COLO668 (cell line): ENCODE data around the gene OSBPL2.

Source experiments
- DNase-seq: peaks from one replicate; lab custom pipeline; 2025; ENCODE audit not compliant: unreplicated experiment; lab: John Stamatoyannopoulos, UW

Gene OSBPL2

DNA sequence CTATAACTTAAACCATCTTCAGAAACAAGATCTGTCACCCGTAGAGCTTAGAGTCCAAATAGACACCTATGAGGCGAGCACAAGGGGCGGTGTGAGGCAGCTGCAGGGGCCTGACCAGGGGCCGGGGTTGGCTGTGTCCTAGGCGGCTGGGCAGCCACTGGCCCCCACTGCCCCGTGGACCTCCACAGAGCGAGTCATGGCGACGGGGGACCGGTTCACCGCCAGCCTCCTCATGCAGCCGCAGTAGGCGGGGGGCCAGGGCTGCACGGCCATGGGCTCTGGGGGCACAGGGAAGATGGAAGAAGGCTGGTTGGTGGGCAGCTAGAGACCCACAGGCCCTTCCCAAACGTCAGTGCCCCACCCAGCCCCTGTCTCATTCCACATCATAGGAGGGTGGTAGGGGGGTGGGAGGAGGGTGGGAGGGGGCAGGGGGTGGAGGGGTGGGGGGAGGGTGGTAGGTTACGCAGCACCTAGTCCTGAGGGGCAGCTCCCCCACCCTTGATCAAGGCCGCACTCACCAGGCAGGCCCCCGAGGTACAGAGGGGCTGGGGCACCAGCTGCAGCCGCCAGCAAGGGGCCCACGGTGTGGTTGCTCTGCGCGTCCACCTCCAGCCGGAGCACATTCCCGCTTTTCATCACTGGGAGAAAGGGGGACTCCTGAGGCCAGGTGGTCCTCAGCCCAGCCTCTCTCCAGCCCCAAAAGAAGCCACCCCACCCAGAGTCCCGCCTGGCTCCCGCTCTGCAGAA, 71.0 kb downstream of the OSBPL2 start:
- DNase-seq: no peak

DNA sequence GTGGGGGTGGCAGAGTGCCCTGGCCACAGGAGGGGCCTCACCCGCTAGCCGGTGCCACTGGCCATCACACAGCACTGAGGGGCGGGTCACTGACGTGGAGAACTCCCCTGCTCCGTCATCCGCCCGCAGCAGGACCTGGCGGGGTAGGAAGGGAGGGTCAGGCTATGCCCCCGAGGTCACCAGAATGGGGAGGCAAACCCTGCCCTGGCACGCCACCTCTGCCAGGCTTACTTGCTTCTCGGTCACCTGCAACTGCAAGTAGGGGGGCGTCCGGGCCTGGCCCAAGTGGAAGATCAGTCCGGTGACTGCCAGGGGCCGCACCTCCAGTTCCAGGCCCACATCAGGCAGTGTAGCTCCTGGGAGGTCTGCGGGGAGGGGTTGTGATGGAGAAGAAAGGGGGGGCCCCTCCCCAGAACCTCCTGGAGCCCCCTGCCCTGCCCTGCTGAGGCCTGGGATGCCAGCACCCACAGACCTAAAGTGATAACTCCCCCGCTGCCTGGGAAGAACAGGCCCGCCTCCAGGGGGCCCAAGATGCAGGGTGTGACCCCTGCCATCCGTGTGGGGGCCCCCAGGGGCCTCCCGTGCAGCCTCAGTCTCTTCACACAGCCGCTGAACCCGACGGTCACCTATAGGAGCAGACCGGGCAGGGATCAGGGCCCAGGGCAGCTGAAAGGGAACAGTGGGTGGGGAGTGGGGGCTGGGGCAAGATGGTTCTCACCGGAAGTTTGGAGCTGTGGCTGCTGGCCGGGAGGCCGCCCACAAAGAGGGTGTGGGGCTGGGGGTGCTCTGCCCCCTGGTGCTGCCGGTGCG, 71.8 kb downstream of the OSBPL2 start:
- no peak for DNase-seq

DNA sequence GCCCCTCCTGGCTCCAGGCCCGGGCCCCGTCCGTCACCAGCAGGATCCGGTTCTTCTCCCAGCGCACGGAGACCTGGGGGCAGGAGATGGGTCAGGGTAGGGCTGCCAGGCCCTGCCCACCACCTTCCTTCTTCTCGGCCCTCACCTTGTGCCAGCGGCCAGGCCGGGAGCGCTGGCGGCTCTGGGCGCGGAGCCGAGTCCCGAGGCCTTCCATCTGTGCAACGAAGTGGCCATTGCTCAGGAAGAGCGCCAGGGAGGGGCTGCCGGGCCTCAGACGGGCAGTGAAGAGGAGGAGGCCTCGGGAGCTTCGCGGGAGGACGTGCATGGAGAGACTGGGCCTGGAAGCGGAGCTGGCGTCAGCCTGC, 72.4 kb downstream of the OSBPL2 start:
- no peak for DNase-seq

DNA sequence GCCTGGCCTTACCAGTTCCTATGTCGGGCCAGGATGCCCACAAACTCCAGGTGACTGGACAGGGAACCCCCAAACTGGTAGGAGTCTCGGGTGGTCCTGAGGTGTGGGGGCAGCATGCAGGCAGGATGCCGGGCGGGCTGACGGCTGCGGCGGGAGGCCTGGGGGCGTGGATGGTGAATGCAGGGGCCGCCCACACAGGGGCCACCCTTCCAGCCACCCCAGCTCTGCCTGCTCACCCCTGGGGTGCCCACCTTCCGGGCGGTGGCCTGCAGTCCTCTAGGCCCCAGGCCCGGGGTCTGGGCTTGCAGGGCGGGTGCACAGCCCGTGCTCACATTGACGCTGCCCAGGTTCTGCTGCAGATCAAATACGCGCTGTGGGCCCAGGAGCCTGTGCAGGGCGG, 72.8 kb downstream of the OSBPL2 start:
- DNase-seq: no peak

DNA sequence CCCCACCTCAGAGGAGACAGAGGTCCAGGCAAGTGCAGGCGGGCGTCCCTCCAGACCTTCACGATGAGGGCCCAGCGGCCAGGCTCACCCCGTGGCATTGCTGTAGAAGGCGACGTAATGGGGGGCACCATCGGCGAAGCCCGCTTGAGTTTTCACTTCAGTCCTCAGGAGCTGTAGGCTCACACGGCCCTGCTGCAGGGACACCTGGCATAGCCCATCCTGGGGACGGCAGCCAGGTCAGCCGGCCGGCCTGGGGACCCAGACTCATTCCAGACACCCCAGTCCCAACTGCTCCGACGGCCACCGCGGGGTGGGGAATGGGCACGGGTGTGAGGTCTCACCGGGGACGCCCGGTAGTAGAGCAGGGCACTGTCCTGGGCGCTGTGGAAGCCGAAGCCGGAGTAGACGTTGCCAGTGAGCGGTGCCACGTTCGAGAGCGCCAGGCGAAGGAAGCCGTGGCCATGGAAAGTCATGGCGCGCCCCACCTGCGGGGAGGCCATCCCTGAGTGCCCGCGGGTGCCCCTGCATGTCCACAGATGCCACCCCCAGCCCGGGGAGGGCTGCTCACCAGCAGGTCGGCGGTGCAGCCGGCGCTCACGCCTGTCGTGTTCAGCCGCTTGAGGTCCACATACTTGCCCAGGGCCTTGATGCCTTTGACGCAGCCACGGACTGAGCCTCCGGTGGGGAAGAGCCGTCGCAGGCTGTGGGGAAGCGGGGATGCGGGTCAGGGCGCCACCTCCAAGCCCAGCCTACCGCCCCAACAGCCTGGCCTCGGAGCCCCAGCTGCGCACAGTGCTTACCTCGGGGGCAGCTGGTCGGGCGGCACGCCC, 73.7 kb downstream of the OSBPL2 start:
- no peak for DNase-seq

DNA sequence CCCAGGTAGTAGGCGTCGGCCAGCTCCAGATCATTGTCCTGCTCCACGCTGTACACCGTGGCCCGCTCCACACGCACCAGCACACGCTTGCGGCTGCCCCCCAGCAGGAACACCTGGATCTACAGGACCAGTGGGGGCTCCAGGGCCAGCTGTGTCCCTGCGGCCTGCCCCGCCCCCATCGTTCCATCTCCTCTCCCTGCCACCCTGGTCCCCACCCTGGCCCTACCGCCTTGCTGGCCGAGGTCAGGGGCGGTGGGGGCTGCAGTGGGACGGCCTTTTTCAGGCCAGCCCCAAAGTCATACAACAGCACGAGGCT, 74.3 kb downstream of the OSBPL2 start:
- DNase-seq: no peak

DNA sequence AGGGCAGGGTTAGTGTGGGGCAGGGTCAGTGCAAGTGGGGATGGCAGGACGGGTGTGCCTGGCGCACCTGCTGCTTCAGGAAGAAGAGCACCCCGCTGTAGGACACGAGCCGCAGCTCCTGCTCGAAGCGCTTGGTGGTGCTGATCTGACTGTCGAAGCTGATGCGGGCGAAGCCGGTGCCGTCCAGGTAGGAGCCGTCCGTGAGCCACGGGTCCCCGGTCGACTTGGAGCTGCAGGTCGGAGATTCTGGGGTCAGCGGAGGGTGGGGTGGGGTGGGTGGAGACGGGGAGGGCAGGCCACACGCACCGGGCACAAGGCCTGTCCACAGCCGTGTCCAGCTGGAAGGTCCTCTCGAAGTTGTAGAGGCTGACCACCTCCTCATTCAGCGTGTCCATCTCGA, 74.7 kb downstream of the OSBPL2 start:
- no peak for DNase-seq

DNA sequence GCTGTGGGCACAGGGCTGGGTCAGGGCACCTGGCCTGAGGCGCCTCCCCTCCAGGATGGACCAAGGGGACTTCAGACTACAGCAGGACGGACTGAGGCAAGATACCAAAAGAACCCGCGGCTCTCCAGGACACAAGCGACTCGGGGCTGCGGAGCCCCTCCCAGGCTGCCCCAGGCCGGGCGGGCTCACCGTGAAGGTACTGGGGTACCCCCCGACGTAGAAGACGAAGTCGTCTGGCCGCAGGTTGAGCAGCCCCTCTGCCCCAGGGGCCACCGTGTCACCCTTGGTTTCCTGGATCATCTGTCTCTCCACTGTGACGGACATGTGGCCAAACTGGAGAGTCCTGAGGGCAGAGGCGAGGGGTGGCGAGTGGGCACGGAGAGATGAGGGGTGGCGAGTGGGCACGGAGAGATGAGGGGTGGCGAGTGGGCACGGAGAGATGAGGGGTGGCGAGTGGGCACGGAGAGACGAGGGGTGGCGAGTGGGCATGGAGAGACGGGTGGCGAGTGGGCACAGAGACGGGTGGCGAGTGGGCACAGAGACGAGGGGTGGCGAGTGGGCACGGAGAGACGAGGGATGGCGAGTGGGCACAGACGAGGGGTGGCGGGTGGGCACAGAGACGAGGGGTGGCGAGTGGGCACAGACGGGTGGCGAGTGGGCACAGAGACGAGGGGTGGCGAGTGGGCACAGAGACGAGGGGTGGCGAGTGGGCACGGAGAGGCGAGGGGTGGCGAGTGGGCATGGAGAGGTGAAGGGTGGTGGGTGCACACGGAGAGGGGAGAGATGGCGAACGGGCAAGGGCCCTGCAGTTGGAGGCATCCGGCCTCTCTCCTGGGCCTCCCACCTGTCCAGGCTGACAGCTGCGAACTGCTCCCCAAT, 75.4 kb downstream of the OSBPL2 start:
- no peak for DNase-seq

DNA sequence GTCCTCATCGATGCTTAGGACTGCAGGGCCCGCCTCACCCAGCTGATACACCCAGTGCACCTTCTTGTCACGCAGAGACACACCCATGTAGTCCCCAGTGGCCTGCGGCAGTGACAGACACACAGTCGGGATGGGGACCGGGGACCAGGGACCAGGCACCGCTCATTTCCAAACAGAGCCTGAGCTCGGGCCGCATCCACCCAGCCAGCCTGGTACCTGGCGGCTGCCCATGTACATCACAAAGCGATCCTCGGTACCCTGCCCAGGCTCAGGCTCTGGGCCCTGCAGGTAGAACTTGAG, 76.0 kb downstream of the OSBPL2 start:
- no peak for DNase-seq

DNA sequence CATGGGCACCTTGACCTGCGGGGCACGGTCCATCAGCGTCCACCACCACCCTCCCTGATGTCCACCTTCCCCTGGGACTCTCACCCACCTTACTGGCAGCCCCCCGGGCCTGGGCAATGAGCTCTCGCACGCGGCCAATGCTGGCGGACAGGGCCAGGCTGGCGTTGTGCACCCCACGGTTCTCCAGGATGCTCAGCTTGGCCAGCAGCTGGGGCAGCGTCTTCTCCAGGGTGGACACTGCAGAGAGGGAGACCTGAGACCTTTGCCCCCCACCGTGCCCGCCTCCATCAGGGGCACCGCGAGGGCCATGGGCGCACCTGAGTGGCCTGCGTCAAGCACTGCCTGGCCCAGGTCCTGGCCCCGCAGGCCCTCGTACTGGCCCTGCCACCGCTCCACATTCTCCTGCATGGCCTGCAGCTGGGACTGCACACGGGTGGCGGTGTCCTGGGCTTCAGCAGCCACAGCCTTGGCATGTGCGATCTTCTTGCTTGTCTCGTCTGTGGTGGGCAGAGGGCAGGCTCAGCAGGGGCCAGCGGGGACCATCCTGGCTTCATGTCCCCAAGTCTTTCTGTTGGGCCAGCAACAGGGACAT, 76.5 kb downstream of the OSBPL2 start:
- no peak for DNase-seq

DNA sequence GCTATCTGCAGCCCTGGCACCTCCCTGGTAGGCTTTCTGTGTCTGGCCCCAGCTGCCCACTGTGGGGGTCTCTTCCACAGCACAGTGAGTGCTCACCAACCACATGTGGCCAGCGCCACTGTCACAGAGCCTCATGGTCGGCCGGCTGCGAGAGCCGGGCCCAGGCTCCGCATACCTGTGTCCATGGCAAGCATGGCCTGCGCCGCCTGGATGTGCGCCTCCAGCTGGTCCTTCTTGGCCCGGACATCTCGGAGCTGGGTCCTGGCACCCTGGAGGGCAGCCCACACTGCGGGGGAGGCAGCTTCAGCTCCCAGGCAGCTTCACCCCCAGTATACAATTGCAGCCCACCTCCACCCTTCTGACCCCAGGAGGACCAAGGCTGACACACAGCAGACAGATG, 77.5 kb downstream of the OSBPL2 start:
- DNase-seq: no peak

DNA sequence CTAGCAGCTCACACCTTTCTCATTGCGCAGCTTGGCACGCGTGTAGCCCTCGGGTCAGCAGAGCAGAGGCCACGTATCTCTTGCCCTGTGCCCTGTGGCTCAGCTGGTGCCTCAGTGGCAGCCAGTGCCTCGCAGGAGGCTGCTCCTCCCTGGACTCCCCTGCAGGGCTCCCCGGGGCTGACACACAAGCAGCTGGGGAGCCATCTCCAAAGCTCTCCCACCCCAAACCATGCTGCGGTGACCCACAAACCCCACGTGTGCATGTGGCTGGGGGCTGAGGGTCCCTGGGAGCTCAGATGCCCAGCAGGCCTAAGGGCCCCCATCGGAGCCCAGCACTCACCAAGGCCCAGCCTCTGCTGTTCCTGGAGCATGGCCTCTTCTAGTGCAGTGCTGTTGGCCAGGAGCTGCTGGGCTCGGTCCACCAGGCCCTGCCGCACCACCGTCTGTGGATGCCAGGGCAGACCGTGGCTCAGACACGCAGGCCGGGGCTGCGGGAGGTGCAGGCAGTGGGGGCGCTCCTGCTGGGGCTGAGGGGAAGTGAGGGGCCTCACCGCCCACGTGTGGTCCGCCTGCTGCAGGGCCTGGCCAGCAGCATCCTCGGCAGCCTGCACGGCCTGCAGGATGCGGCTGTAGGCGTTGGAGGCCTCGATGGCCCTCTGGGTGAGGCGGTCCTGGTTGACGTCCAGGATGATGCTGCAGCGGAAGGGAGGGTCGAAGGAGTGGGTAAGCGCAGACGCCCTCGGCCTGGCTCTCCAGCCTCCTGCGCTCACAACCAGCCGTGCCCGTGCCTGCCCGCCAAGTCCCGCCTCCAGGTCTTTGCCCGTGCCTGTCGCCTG, 78.2 kb downstream of the OSBPL2 start:
- no peak for DNase-seq

DNA sequence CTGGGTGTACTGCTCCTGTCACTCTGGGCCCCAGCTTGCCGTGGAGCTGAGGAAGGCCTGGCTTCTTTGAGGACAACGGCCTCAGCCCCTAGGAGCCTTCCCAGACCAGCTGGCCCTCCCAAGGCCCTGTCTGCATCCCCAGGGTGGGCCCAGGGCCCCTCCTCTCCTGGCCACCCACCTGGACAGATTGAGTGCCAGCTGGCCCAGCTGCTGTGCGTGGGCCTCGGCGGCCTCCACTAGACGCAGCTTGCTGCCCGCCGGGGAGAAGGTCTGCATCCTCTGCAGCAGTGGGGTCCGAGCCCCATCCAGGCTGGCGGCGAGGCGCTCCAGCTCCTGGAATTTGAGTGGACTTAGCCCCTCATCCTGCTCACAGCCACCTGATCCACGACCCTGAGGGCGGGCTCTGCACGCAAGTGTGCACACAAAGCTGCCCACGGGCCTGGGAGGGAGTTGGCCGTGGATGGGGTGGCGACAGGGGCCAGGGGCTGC, 78.9 kb downstream of the OSBPL2 start:
- no peak for DNase-seq

DNA sequence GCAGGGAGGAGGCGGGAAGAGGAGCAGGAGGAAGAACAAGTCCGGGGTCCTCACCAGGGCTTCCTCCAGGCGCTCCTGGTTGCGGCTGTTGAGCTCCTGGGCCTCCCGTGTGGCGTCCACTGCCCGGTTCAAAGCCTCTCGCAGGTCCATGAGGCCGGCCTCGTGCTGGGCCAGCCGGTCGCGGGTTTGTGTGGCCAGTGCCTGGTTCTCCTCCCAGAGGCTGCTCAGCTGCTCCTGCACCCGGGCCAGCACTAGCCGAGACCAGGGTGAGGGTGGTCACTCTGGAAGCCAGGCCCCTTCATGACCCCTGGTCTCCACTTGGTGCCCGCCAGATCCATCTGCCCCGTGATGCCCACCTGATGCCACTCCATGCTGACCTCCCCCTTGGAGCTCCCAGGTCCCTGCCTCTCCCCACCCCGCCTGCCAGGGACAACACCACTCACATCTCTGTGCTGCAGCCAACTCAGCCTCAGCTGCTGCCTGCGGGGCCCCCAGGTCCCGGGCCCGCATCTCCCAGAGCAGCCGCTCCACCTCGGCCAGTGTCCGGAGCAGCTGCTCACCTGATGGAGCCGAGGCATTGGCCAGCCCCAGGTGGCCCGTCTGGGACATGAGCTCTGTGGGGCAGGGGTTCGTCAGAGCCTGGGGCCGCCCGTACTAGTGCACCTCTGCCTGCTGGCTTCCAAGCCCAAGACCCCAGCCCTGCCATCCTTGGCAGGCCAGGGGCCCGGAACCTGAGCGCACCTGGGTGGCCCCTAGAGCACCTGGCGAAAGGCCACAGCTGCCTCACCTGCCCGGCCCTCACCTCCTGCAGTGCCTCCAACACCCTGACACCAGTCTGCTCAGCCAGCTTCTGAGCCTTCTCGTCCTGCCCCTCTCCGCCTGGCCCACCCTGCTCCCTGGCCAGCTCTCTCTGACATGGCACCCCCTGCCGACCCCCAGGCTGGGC, 80.4 kb downstream of the OSBPL2 start:
- peak; percentile 25 for DNase-seq

DNA sequence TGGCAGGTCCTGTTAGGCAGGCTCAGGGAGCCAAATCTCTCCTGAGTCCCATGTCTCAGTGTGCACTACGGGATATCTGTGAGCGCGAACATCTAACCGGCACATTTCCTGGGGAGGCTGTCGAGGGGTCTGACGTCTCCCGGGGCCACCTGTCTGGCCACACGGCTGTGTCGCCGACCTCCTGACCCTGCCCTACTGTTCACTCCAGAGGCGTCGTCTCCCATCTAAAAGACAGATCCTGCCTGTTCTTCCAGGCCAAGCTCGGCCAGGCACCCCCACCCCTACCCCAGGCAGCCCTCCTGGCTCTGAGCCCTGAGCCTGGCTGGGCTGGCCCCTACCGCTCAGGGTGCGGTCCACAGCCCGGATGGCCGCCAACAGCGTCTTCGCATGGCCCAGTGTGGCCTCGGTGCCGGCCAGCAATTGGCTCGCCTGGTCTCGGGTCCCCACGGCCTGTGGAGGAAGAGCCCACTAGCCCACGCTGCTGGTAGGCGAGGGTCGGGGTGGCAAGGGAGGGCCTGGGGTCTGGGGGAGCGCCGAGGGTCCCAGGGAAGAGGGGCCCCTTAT, 81.1 kb downstream of the OSBPL2 start:
- DNase-seq: no peak

DNA sequence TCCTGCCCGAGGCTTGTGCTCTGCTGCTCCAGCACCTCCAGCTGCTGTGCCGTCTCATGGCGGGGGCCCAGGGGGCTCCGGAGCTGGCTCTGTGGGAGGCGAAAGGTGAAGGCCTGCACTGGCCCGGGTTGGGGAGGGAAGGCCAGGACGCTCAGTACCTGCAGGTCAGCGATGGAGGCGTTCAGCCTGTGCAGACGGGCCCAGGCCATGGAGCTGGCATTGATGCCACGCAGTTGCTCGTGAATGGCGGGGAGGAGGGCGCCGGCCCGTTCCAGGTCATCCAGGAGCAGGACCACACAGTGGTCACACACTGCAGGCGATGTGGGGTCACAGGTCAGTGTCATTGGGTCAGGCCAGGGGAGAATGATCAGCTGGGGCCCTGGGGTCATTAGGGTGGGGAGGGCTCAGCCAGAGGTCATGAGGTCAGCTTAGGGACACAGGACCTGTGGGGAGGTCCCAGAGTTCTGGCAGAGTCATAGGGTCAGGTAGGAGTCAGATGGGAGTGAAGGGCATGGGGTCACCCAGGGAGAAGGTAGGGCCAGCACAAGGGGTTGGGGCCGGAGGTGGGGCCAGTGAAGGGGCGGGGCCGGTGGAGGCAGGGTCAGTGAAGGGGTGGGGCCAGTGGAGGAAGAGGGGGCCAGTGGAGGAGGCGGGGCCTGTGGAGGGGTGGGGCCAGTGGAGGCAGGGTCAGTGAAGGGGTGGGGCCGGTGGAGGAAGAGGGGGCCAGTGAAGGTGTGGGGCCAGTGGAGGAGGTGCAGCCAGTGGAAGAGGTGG, 82.4 kb downstream of the OSBPL2 start:
- DNase-seq: peak; percentile 21

DNA sequence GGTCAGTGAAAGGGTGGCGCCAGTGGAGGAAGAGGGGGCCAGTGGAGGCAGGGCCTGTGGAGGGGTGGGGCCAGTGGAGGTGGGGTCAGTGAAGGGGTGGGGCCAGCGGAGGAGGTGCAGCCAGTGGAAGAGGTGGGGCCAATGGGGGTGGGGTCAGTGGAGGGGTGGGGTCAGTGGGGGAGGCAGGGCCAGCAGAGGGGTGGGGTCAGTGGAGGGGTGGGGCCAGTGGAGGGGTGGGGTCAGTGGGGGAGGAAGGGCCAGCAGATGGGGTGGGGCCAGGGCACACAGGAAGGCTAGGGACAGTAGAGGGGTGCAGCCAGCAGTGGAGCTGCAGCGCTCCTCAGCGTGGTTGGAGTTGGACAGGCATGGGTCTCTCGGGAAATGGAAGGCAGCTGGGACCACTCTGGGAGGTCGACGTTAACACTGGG, 83.2 kb downstream of the OSBPL2 start:
- peak; percentile 21 for DNase-seq
